ENCODE data around the gene AOC1. TPM values are rescaled to one million over a fixed set of nuclear protein-coding genes. Genes with fewer than 3 reads are reported as not detected.

AOC1 gene
- total RNA-seq, 6 experiments from 2014 or later: 2.2 to 17.5 (median 9.4) TPM; not detected in 3

- peaks cover 0 to 3% (median 0%) of the 10 kb centered on the region in 4 donors for H3K4me1 ChIP-seq
- no peak overlapping the region for H3K4me3 ChIP-seq
- no peak for DNase-seq
- no peaks in the 10 kb centered on the region for H3K36me3 ChIP-seq
- H3K9me3 ChIP-seq: peaks cover 0 to 5% (median 0%) of the 10 kb centered on the region in 4 donors
- ATAC-seq: no peak
- TF ChIP-seq POLR2A (IDR thresholded peaks at IDR 0.05): no peak
- no peak for TF ChIP-seq CTCF (IDR thresholded peaks at IDR 0.05)
- intact Hi-C loops (cut with DNase I): loop anchor here in 1 of 2 donors (10.0 kb wide), 1 partner anchor 75 kb away; the partner anchor contains the start of genes TMEM176A and TMEM176B
- H3K27ac ChIP-seq: no peak overlapping the region
- no peaks in the 10 kb centered on the region for H3K27me3 ChIP-seq
Observed at GRCh38 chr7:150879345-150879744, 27.0 kb downstream of the AOC1 start.

GRCh38 chr7:150881189-150881588, 28.9 kb downstream of the AOC1 start:
- no peak for ATAC-seq
- DNase-seq: no peak
- no peak for TF ChIP-seq POLR2A (IDR thresholded peaks at IDR 0.05)
- TF ChIP-seq CTCF (IDR thresholded peaks at IDR 0.05): no peak

GRCh38 chr7:150890853-150891584, 38.7 kb downstream of the AOC1 start:
- H3K36me3 ChIP-seq: no peaks in the 10 kb centered on the region
- H3K4me1 ChIP-seq: no peaks in the 10 kb centered on the region
- H3K27ac ChIP-seq: no peak overlapping the region
- DNase-seq (no peak), ATAC-seq (no peak)
- WGBS (ENCODE audit: insufficient coverage, low coverage, low lambda C conversion rate, missing lambda C conversion rate): 82% methylated on average over 2 of the region's 2 CpGs
- no peaks in the 10 kb centered on the region for H3K27me3 ChIP-seq
- TF ChIP-seq CTCF (IDR thresholded peaks at IDR 0.05) (no peak), POLR2A (IDR thresholded peaks at IDR 0.05) (no peak)
- no peaks in the 10 kb centered on the region for H3K9me3 ChIP-seq
- intact Hi-C loops (cut with DNase I): loop anchor here in 1 of 2 donors (10.0 kb wide), 1 partner anchor 94 kb away; no protein-coding TSS in a partner anchor
- H3K4me3 ChIP-seq: no peak overlapping the region

More at GRCh38 chr7:150881189-150881588, 28.9 kb downstream of the AOC1 start:
- no peak overlapping the region for H3K4me3 ChIP-seq
- 100% methylated on average over 1 of the region's 1 CpG for WGBS (ENCODE audit: insufficient coverage, low coverage, low lambda C conversion rate, missing lambda C conversion rate)
- no peaks in the 10 kb centered on the region for H3K36me3 ChIP-seq
- peaks cover 0 to 5% (median 0%) of the 10 kb centered on the region in 4 donors for H3K9me3 ChIP-seq
- no peak overlapping the region for H3K27ac ChIP-seq
- H3K4me1 ChIP-seq: peaks cover 0 to 3% (median 0%) of the 10 kb centered on the region in 4 donors
- intact Hi-C loops (cut with DNase I): no loop called here
- H3K27me3 ChIP-seq: no peaks in the 10 kb centered on the region

GRCh38 chr7:150891740-150892139, 39.4 kb downstream of the AOC1 start:
- TF ChIP-seq POLR2A (IDR thresholded peaks at IDR 0.05): no peak
- no peak for TF ChIP-seq CTCF (IDR thresholded peaks at IDR 0.05)
- intact Hi-C loops (cut with DNase I): loop anchor here in 1 of 2 donors (10.0 kb wide), 1 partner anchor 93 kb away; no protein-coding TSS in a partner anchor
- no peak overlapping the region for H3K4me3 ChIP-seq
- H3K27ac ChIP-seq: no peak overlapping the region
- H3K27me3 ChIP-seq: no peaks in the 10 kb centered on the region
- no peak for DNase-seq
- H3K36me3 ChIP-seq: no peaks in the 10 kb centered on the region
- H3K9me3 ChIP-seq: no peaks in the 10 kb centered on the region
- 87% methylated on average over 4 of the region's 5 CpGs for WGBS (ENCODE audit: insufficient coverage, low coverage, low lambda C conversion rate, missing lambda C conversion rate)
- ATAC-seq: no peak
- H3K4me1 ChIP-seq: no peaks in the 10 kb centered on the region

Data from right lobe of liver (tissue), 6 donors.